A549 treated with AZD2906 at 1 μM for 4 hours (cell line): ENCODE results near the gene AWAT1. TPM values are rescaled to one million over a fixed set of nuclear protein-coding genes. Genes with fewer than 3 reads are reported as not detected.

Experiments used
- total RNA-seq: library from RNA; stranded (reverse); fragments of 200-300 nt; extraction: Qiagen RNA extraction; gene quantifications from 5 replicates; pipeline ENCODE4 v1.2.3, GENCODE V29; 2022

Gene AWAT1
- not detected in 5 replicates for total RNA-seq

DNA sequence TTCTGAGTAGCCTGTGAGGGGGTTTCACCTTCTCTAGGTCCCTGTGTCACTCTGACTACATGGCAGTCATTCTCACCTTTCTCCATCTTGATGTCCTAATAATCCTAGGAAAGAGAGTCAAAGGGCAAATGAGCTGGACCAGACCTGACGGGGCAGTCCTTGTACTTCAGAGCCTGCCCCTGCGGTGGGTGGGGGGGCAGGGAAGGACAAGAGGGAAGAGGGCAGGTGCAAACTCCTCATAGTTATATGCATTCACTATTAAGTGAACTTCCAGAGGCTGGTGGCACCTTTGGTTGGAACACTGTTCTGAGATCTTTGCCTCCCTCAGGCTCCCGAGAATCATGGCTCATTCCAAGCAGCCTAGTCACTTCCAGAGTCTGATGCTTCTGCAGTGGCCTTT, at the start of gene AWAT1:
TSS of gene AWAT1 (plus strand) at position 301 of the 400 bp plus-strand sequence. CDS start at position 342, 41 bp downstream.

DNA sequence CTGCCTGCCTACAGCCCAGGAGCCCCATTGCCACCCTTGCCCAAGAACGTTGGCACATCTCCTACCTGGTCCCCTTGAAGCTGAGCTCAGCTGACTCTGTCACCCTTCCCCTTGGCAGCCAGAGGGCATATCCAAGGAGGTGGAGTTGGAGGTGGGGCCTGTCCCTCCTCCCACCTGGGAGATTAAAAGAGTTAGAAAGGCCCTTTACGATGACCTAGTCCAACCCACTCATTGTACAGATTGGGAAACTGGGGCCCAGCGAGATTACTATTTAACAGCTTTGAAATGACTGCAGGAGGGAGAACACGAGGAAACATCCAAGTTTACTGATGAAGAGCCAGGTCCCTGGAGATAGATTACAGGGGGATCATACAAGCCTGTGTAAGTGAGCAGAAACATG, 25.6 kb downstream of the AWAT1 start, which contains the start of gene P2RY4:
TSS of gene P2RY4 (minus strand) at position 101 of the 400 bp plus-strand sequence. CDS start 580 bp downstream, outside the sequence.

DNA sequence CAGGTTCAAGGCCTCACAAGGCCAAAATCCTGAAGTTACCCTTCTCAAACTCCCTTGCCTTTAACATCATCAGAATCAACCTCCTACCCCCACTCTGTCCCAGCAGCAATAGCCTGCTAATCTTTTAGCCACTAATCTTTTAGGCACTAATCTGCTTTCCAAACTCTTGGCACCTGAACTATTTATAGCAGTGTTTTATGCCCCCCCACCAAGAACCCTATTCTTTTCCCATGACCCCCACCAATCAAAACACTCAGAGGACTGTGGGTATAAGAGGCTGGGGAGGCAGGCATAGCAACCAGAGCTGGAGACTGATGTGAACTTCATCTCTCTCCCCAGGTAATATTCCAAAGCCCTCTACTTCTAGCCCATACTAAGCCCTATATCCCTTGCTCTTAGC, 33.6 kb downstream of the AWAT1 start, which contains the start of gene ARR3:
TSS of gene ARR3 (plus strand) at position 301 of the 400 bp plus-strand sequence. CDS start 1,052 bp downstream, outside the sequence.

DNA sequence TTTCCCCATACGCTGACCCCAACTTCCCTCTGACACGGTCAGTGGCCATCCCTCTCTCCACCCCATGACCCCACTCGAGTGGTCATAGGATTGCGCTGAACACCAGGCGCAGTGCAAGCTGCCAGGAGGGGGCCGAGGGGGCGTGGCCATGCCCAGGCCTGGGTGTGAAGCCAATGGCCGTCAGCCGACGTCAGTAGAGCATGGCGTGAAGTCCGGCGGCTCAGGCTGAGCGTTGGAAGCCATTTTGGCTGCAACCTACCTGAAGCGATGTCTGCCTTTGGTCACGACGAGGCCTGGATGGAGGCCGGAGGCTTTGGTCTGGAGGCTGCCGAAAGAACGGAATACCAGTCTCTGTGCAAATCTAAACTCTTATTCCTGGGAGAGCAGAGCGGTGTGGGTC, 47.5 kb downstream of the AWAT1 start, which contains the start of gene RAB41:
TSS of gene RAB41 (plus strand) at position 222 of the 400 bp plus-strand sequence. CDS start at position 268, 46 bp downstream.

Other genes starting within 250 kb of the AWAT1 start
- not detected in 5 replicates for gene AWAT2, start 184.7 kb upstream of the AWAT1 start, total RNA-seq
- gene OTUD6A, start 172.2 kb upstream of the AWAT1 start, total RNA-seq: not detected in 5 replicates
- 58.6 to 71.2 TPM (median 66.0 TPM) in 5 replicates for gene IGBP1, start 101.2 kb upstream of the AWAT1 start, total RNA-seq
- not detected in 5 replicates for gene DGAT2L6, start 57.2 kb upstream of the AWAT1 start, total RNA-seq
- gene P2RY4, start 25.5 kb downstream of the AWAT1 start, total RNA-seq: 0.05 TPM in 1 of 5 replicates, not detected in the others
- not detected in 5 replicates for gene ARR3, start 33.7 kb downstream of the AWAT1 start, total RNA-seq
- gene RAB41, start 47.5 kb downstream of the AWAT1 start, total RNA-seq: not detected in 5 replicates
- 88.9 to 109 TPM (median 91.0 TPM) in 5 replicates for gene PDZD11, start 55.3 kb downstream of the AWAT1 start, total RNA-seq
- 24.0 to 28.4 TPM (median 26.4 TPM) in 5 replicates for gene KIF4A, start 55.4 kb downstream of the AWAT1 start, total RNA-seq
- 0.03 to 0.10 TPM (median 0.05 TPM) in 3 of 5 replicates, not detected in the others for gene GDPD2, start 188.7 kb downstream of the AWAT1 start, total RNA-seq
- gene DLG3, start 210.2 kb downstream of the AWAT1 start, total RNA-seq: 4.7 to 7.2 TPM (median 6.5 TPM) in 5 replicates